GM20000 (cell line): ENCODE data around the gene ISX.

Experiments used
- DNase-seq: peaks from one replicate; pipeline ENCODE4 v3.0.0; 2012; ENCODE audit warnings: low spot score
- CTCF ChIP-seq: IDR thresholded peaks from 2 replicates; pipeline ENCODE4 v1.5.1; 2012; ENCODE audit warnings: mild to moderate bottlenecking, control low read depth; ENCODE audit errors: extremely low read depth, missing control alignments

The ISX gene

GRCh38 chr22:35133702-35134380 is 67.9 kb downstream of the ISX start:
- no peak for DNase-seq
- no peak for TF ChIP-seq CTCF

GRCh38 chr22:35134637-35135036 is 68.7 kb downstream of the ISX start:
- TF ChIP-seq CTCF = no peak

GRCh38 chr22:35135165-35135564 is 69.2 kb downstream of the ISX start:
- DNase-seq = no peak

More at GRCh38 chr22:35134637-35135036, 68.7 kb downstream of the ISX start:
- no peak for DNase-seq

More at GRCh38 chr22:35135165-35135564, 69.2 kb downstream of the ISX start:
- no peak for TF ChIP-seq CTCF
